SK-N-SH (cell line): Measurements from ENCODE around the gene RD3L. TPM values are rescaled to one million over a fixed set of nuclear protein-coding genes. Genes with fewer than 3 reads are reported as not detected.

Experiments used
- CTCF ChIA-PET: fragments of 300-600, 350-600 bp; formaldehyde crosslinking; extraction: SDS; loops from one replicate; lab custom pipeline; 2021; lab: Yijun Ruan, JAX
- POLR2A ChIA-PET: fragments of 350-600 bp; sonication (Branson Sonifier 250); formaldehyde crosslinking; extraction: SDS; loops from one replicate; lab custom pipeline; 2020; ENCODE audit warnings: antibody characterized with exemption, inconsistent platforms; lab: Yijun Ruan, JAX
- DNase-seq: peaks from one replicate; pipeline ENCODE4 v3.0.0; 2012
- H2AFZ ChIP-seq: fragments of 200-600 bp; sonication (generic); 2 replicates; pipeline ENCODE4 v1.8.1; 2016; ENCODE audit warnings: antibody characterized with exemption, mild to moderate bottlenecking, low read depth
- H3F3A ChIP-seq: fragments of 200-600 bp; sonication (generic); replicated peaks from 2 replicates; pipeline ENCODE3; 2016; ENCODE audit warnings: antibody characterized with exemption, mild to moderate bottlenecking; ENCODE audit not compliant: insufficient read depth
- H3K27ac ChIP-seq, 2 experiments: fragments of 200-500 bp in 1 of 2; fragments of 200-600 bp in 1 of 2; sonication (Bioruptor generic) in 1 of 2; sonication (generic), shearing (Covaris generic) in 1 of 2; 2 replicates each; pipeline versions ENCODE4 v1.5.1 to v1.6.1; 2014 to 2016; ENCODE audit warnings: low read depth in 2 of 2, inconsistent platforms in 1 of 2, low read length in 1 of 2, mild to moderate bottlenecking in 1 of 2, mixed read lengths in 1 of 2
- H3K27me3 ChIP-seq: fragments of 200-600 bp; sonication (generic), shearing (Covaris generic); 2 replicates; pipeline ENCODE4 v1.6.1; 2016; ENCODE audit warnings: mixed run types; ENCODE audit not compliant: insufficient read depth
- H3K36me3 ChIP-seq, 2 experiments: fragments of 200-500 bp in 1 of 2; fragments of 200-600 bp in 1 of 2; sonication (Bioruptor generic) in 1 of 2; sonication (generic) in 1 of 2; replicated peaks in 1 of 2; 2 replicates each; pipeline versions ENCODE3 to v1.5.1; 2014 to 2016; ENCODE audit warnings: low read length in 1 of 2, mild to moderate bottlenecking in 1 of 2; ENCODE audit not compliant: insufficient read depth in 2 of 2, control insufficient read depth in 1 of 2
- H3K4me1 ChIP-seq, 2 experiments: fragments of 200-500 bp in 1 of 2; fragments of 200-600 bp in 1 of 2; sonication (Bioruptor generic) in 1 of 2; sonication (generic), shearing (Covaris generic) in 1 of 2; 2 replicates each; pipeline versions ENCODE4 v1.5.1 to v1.6.1; 2014 to 2016; ENCODE audit warnings: low read depth in 1 of 2, low read length in 1 of 2, mixed run types in 1 of 2; ENCODE audit not compliant: insufficient read depth in 2 of 2, control insufficient read depth in 1 of 2
- H3K4me2 ChIP-seq: fragments of 200-600 bp; sonication (generic), shearing (Covaris generic); 2 replicates; pipeline ENCODE4 v1.6.1; 2017; ENCODE audit warnings: mixed run types
- H3K4me3 ChIP-seq, 2 experiments: fragments of 200-500 bp in 1 of 2; fragments of 200-600 bp in 1 of 2; sonication (Bioruptor generic) in 1 of 2; sonication (generic), shearing (Covaris generic) in 1 of 2; 2 replicates each; pipeline versions ENCODE4 v1.5.1 to v1.8.1; 2014 to 2016; ENCODE audit warnings: low read depth in 2 of 2, inconsistent platforms in 1 of 2, low read length in 1 of 2, mild to moderate bottlenecking in 1 of 2, mixed read lengths in 1 of 2, moderate library complexity in 1 of 2
- H3K79me2 ChIP-seq: fragments of 200-600 bp; sonication (generic); 2 replicates; pipeline ENCODE4 v1.8.1; 2017; ENCODE audit warnings: mild to moderate bottlenecking; ENCODE audit not compliant: insufficient read depth
- H3K9ac ChIP-seq: fragments of 200-600 bp; sonication (generic); 2 replicates; pipeline ENCODE4 v1.6.1; 2017; ENCODE audit warnings: mixed run types
- H3K9me2 ChIP-seq: fragments of 200-600 bp; sonication (generic); 2 replicates; pipeline ENCODE4 v1.6.1; 2017; ENCODE audit warnings: mixed run types
- H3K9me3 ChIP-seq: fragments of 200-600 bp; sonication (generic); 2 replicates; pipeline ENCODE4 v1.6.1; 2017; ENCODE audit warnings: mixed run types, mild to moderate bottlenecking, moderate library complexity
- H4K20me1 ChIP-seq: fragments of 200-600 bp; sonication (generic); 2 replicates; pipeline ENCODE4 v1.6.1; 2017; ENCODE audit warnings: mild to moderate bottlenecking, mixed run types; ENCODE audit not compliant: insufficient read depth
- ELF1 ChIP-seq: IDR thresholded peaks from 2 replicates; pipeline ENCODE4 v1.4.0; 2012
- FOXJ3 ChIP-seq: sonication (generic); formaldehyde crosslinking; IDR thresholded peaks from 2 replicates; pipeline ENCODE4 v1.5.1; 2020; ENCODE audit warnings: mild to moderate bottlenecking, missing genetic modification reagents
- MEF2A ChIP-seq: IDR thresholded peaks from 2 replicates; pipeline ENCODE4 v1.4.0; 2012; ENCODE audit warnings: low read depth, borderline replicate concordance
- RCOR1 ChIP-seq: fragments of 150-350 bp; IDR thresholded peaks from 2 replicates; pipeline ENCODE4 v1.6.1; 2017; ENCODE audit warnings: antibody characterized with exemption, low read length
- RFX5 ChIP-seq: IDR thresholded peaks from 2 replicates; pipeline ENCODE4 v1.6.1; 2012; ENCODE audit warnings: mild to moderate bottlenecking, improper control_type of control experiment, low read length
- SMC3 ChIP-seq: IDR thresholded peaks from 2 replicates; pipeline ENCODE4 v1.6.1; 2012; ENCODE audit warnings: low read depth, low read length, improper control_type of control experiment
- TAF1 ChIP-seq: IDR thresholded peaks from 2 replicates; pipeline ENCODE4 v1.6.1; 2012; ENCODE audit warnings: low read depth, mild to moderate bottlenecking, low read length, moderate library complexity, borderline replicate concordance
- TCF12 ChIP-seq: IDR thresholded peaks from 2 replicates; pipeline ENCODE4 v1.4.0; 2012
- TEAD4 ChIP-seq: IDR thresholded peaks from 2 replicates; pipeline ENCODE4 v1.4.0; 2012; ENCODE audit warnings: mild to moderate bottlenecking, borderline replicate concordance; ENCODE audit not compliant: insufficient read depth
- WGBS: methylation state at CpG from one replicate; pipeline ENCODE4 v1.1.6; 2017; ENCODE audit warnings: low lambda C conversion rate; 5-methylcytosine and 5-hydroxymethylcytosine counted together
- polyA plus RNA-seq, 3 experiments: library from polyadenylated mRNA; depleted of rRNA; stranded (reverse); fragments of >200 nt; gene quantifications; 2 replicates each; pipeline ENCODE4 v1.2.3, GENCODE V29; 2012
- TF ChIP-seq, protein P1 (sequence below): fragments of 200-600 bp; sonication (generic); IDR thresholded peaks from 2 replicates; pipeline ENCODE4 v1.6.1; 2017; ENCODE audit warnings: antibody characterized with exemption, mild to moderate bottlenecking, moderate library complexity
- TF ChIP-seq, protein P2 (sequence below): fragments of 150-350 bp; IDR thresholded peaks from 2 replicates; pipeline ENCODE4 v1.6.1; 2017; ENCODE audit warnings: antibody characterized with exemption, low read length, low read depth, borderline replicate concordance
- TF ChIP-seq, protein P3 (sequence below): IDR thresholded peaks from 2 replicates; pipeline ENCODE4 v1.6.1; 2012; ENCODE audit warnings: mild to moderate bottlenecking, low read depth, low read length, moderate library complexity
- TF ChIP-seq, protein P4 (sequence below): fragments of 150-350 bp; IDR thresholded peaks from 2 replicates; pipeline ENCODE4 v1.6.1; 2016; ENCODE audit warnings: mild to moderate bottlenecking, low read depth, low read length

Gene RD3L
- polyA plus RNA-seq, 1 of the 3 experiments (the other 2 are of a cell fraction), result not detected

DNA sequence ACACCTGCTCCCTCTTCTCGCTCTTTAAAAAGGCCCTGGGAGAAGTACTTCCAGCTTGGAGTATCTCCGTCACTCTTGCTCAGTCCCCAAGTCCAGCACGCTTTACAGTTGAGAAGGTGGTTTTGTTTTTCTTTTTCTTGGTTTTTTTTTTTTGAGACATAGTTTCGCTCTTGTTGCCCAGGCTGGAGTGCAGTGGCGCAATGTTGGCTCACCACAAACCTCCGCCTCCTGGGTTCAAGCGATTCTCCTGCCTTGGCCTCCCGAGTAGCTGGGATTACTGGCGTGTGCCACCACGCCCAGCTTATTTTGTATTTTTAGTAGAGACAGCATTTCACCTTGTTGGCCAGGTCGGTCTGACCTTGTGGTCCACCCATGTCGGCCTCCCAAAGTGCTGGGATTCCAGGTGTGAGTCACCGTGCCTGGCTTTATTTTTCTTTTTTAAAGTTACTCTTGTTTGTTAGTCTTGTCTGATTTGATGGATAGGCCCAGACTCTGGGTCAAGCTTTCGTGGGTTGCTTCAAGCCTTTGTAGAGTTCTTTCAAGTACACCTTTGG lies 12.2 kb downstream of the RD3L start:
- no peak overlapping the region for H3K9ac ChIP-seq
- no peaks in the 10 kb centered on the region for H4K20me1 ChIP-seq
- ChIA-PET POLR2A (no interaction called here), CTCF (interaction anchor here (0.6 kb wide), 1 partner anchor 357 kb away, joined by 3 read pairs; no protein-coding TSS in a partner anchor)
- H3K4me1 ChIP-seq, result no peaks in the 10 kb centered on the region
- H3F3A ChIP-seq, result no peaks in the 10 kb centered on the region
- no peak for TF ChIP-seq TCF12
- no peak for TF ChIP-seq FOXJ3 (CRISPR knock-in tag)
- no peak for TF ChIP-seq ELF1
- TF ChIP-seq, protein P1, sequence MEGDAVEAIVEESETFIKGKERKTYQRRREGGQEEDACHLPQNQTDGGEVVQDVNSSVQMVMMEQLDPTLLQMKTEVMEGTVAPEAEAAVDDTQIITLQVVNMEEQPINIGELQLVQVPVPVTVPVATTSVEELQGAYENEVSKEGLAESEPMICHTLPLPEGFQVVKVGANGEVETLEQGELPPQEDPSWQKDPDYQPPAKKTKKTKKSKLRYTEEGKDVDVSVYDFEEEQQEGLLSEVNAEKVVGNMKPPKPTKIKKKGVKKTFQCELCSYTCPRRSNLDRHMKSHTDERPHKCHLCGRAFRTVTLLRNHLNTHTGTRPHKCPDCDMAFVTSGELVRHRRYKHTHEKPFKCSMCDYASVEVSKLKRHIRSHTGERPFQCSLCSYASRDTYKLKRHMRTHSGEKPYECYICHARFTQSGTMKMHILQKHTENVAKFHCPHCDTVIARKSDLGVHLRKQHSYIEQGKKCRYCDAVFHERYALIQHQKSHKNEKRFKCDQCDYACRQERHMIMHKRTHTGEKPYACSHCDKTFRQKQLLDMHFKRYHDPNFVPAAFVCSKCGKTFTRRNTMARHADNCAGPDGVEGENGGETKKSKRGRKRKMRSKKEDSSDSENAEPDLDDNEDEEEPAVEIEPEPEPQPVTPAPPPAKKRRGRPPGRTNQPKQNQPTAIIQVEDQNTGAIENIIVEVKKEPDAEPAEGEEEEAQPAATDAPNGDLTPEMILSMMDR, result no peak
- no peak for TF ChIP-seq TAF1
- TF ChIP-seq RCOR1, result no peak
- TF ChIP-seq, protein P2, sequence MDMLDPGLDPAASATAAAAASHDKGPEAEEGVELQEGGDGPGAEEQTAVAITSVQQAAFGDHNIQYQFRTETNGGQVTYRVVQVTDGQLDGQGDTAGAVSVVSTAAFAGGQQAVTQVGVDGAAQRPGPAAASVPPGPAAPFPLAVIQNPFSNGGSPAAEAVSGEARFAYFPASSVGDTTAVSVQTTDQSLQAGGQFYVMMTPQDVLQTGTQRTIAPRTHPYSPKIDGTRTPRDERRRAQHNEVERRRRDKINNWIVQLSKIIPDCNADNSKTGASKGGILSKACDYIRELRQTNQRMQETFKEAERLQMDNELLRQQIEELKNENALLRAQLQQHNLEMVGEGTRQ, result no peak
- TF ChIP-seq MEF2A, result no peak
- TF ChIP-seq, protein P3, sequence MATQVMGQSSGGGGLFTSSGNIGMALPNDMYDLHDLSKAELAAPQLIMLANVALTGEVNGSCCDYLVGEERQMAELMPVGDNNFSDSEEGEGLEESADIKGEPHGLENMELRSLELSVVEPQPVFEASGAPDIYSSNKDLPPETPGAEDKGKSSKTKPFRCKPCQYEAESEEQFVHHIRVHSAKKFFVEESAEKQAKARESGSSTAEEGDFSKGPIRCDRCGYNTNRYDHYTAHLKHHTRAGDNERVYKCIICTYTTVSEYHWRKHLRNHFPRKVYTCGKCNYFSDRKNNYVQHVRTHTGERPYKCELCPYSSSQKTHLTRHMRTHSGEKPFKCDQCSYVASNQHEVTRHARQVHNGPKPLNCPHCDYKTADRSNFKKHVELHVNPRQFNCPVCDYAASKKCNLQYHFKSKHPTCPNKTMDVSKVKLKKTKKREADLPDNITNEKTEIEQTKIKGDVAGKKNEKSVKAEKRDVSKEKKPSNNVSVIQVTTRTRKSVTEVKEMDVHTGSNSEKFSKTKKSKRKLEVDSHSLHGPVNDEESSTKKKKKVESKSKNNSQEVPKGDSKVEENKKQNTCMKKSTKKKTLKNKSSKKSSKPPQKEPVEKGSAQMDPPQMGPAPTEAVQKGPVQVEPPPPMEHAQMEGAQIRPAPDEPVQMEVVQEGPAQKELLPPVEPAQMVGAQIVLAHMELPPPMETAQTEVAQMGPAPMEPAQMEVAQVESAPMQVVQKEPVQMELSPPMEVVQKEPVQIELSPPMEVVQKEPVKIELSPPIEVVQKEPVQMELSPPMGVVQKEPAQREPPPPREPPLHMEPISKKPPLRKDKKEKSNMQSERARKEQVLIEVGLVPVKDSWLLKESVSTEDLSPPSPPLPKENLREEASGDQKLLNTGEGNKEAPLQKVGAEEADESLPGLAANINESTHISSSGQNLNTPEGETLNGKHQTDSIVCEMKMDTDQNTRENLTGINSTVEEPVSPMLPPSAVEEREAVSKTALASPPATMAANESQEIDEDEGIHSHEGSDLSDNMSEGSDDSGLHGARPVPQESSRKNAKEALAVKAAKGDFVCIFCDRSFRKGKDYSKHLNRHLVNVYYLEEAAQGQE, result no peak
- no peak for TF ChIP-seq SMC3
- no peak for TF ChIP-seq RFX5
- no peak for TF ChIP-seq TEAD4
- TF ChIP-seq, protein P4, sequence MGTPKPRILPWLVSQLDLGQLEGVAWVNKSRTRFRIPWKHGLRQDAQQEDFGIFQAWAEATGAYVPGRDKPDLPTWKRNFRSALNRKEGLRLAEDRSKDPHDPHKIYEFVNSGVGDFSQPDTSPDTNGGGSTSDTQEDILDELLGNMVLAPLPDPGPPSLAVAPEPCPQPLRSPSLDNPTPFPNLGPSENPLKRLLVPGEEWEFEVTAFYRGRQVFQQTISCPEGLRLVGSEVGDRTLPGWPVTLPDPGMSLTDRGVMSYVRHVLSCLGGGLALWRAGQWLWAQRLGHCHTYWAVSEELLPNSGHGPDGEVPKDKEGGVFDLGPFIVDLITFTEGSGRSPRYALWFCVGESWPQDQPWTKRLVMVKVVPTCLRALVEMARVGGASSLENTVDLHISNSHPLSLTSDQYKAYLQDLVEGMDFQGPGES, result no peak
- no peaks in the 10 kb centered on the region for H3K9me3 ChIP-seq
- no peaks in the 10 kb centered on the region for H3K9me2 ChIP-seq
- no peak for DNase-seq
- H3K27me3 ChIP-seq, result no peaks in the 10 kb centered on the region
- no peaks in the 10 kb centered on the region for H3K79me2 ChIP-seq
- no peaks in the 10 kb centered on the region for H3K36me3 ChIP-seq
- 76% methylated on average over 14 of the region's 14 CpGs for WGBS
- no peak overlapping the region for H3K27ac ChIP-seq
- H2AFZ ChIP-seq, result no peak overlapping the region
- no peak overlapping the region for H3K4me2 ChIP-seq
- H3K4me3 ChIP-seq, result no peak overlapping the region
